ENCODE measurements around the gene FHOD3.

The FHOD3 gene

GRCh38 chr18:36592282-36592681 lies 294.8 kb downstream of the FHOD3 start:
- no peak for DNase-seq (ENCODE audit: low spot score)
- in situ Hi-C loops (cut with MboI; ENCODE audit: low pct_unique_long_range_greater_than_20kb, low sequenced_read_pairs, unreplicated experiment) = no loop called here
- TF ChIP-seq CTCF (IDR thresholded peaks at IDR 0.05; ENCODE audit: extremely low read depth, insufficient read depth, missing control alignments) = no peak

- DNase-seq (ENCODE audit: low spot score) = no peak
- TF ChIP-seq CTCF (IDR thresholded peaks at IDR 0.05; ENCODE audit: extremely low read depth, insufficient read depth, missing control alignments) = no peak
- in situ Hi-C loops (cut with MboI; ENCODE audit: low pct_unique_long_range_greater_than_20kb, low sequenced_read_pairs, unreplicated experiment) = no loop called here
Measured at GRCh38 chr18:36593001-36593400, 295.5 kb downstream of the FHOD3 start.

GRCh38 chr18:36593641-36594040 lies 296.1 kb downstream of the FHOD3 start:
- in situ Hi-C loops (cut with MboI; ENCODE audit: low pct_unique_long_range_greater_than_20kb, low sequenced_read_pairs, unreplicated experiment) = no loop called here
- no peak for DNase-seq (ENCODE audit: low spot score)
- no peak for TF ChIP-seq CTCF (IDR thresholded peaks at IDR 0.05; ENCODE audit: extremely low read depth, insufficient read depth, missing control alignments)

GRCh38 chr18:36594621-36595020 lies 297.1 kb downstream of the FHOD3 start:
- TF ChIP-seq CTCF (IDR thresholded peaks at IDR 0.05; ENCODE audit: extremely low read depth, insufficient read depth, missing control alignments) = no peak
- no peak for DNase-seq (ENCODE audit: low spot score)
- in situ Hi-C loops (cut with MboI; ENCODE audit: low pct_unique_long_range_greater_than_20kb, low sequenced_read_pairs, unreplicated experiment) = no loop called here

- DNase-seq (ENCODE audit: low spot score) = no peak
- in situ Hi-C loops (cut with MboI; ENCODE audit: low pct_unique_long_range_greater_than_20kb, low sequenced_read_pairs, unreplicated experiment) = no loop called here
- TF ChIP-seq CTCF (IDR thresholded peaks at IDR 0.05; ENCODE audit: extremely low read depth, insufficient read depth, missing control alignments) = no peak
Measured at GRCh38 chr18:36595046-36595817, 297.7 kb downstream of the FHOD3 start.

- no peak for TF ChIP-seq CTCF (IDR thresholded peaks at IDR 0.05; ENCODE audit: extremely low read depth, insufficient read depth, missing control alignments)
- in situ Hi-C loops (cut with MboI; ENCODE audit: low pct_unique_long_range_greater_than_20kb, low sequenced_read_pairs, unreplicated experiment) = no loop called here
- no peak for DNase-seq (ENCODE audit: low spot score)
Measured at GRCh38 chr18:36595818-36596215, 298.3 kb downstream of the FHOD3 start.
